Kidney (tissue), 14 donors: ENCODE results near the gene GJA9. TPM values are rescaled to one million over a fixed set of nuclear protein-coding genes. Genes with fewer than 3 reads are reported as not detected.

Experiments
- DNase-seq, 5 donors: peaks; one replicate each; pipeline ENCODE4 v3.0.0-alpha.2; 2013 to 2020
- FAIRE-seq: peaks from 2 replicates; lab custom pipeline; 2012; peaks lifted over from hg19 to GRCh38; lab: Jason Lieb, UNC
- H3K27ac ChIP-seq, 2 donors: one replicate each; pipeline ENCODE4 v1.7.0; 2013; ENCODE audit warnings: low read depth in 2 of 2, low read length in 2 of 2, inconsistent platforms in 1 of 2
- H3K27me3 ChIP-seq: one replicate; pipeline ENCODE4 v1.7.1; 2013; ENCODE audit warnings: low read length, inconsistent platforms; ENCODE audit not compliant: control insufficient read depth, insufficient read depth
- H3K36me3 ChIP-seq, 3 donors: one replicate each; pipeline versions ENCODE4 v1.7.0 to v1.7.1; 2013; ENCODE audit warnings: low read length in 3 of 3, control low read depth in 1 of 3, inconsistent platforms in 1 of 3; ENCODE audit not compliant: insufficient read depth in 3 of 3, control insufficient read depth in 2 of 3
- H3K4me1 ChIP-seq, 3 donors: one replicate each; pipeline versions ENCODE4 v1.7.0 to v1.7.1; 2013; ENCODE audit warnings: low read length in 3 of 3, inconsistent platforms in 1 of 3, low read depth in 1 of 3; ENCODE audit not compliant: control insufficient read depth in 2 of 3, insufficient read depth in 2 of 3
- H3K4me3 ChIP-seq, 3 donors: one replicate each; pipeline versions ENCODE4 v1.7.0 to v1.8.1; 2013; ENCODE audit warnings: low read length in 3 of 3, control low read depth in 1 of 3, inconsistent platforms in 1 of 3
- H3K9ac ChIP-seq, 3 donors: one replicate each; pipeline versions ENCODE4 v1.7.0 to v1.7.1; 2013; ENCODE audit warnings: low read length in 3 of 3, control low read depth in 1 of 3, inconsistent platforms in 1 of 3
- H3K9me3 ChIP-seq, 3 donors: one replicate each; pipeline versions ENCODE4 v1.7.0 to v1.7.1; 2013; ENCODE audit warnings: low read length in 3 of 3, control low read depth in 1 of 3, inconsistent platforms in 1 of 3; ENCODE audit not compliant: control insufficient read depth in 2 of 3, insufficient read depth in 1 of 3
- CTCF ChIP-seq: IDR thresholded peaks from 3 replicates; pipeline ENCODE4 v1.5.1; 2012; ENCODE audit warnings: mild to moderate bottlenecking, moderate library complexity, borderline replicate concordance; ENCODE audit not compliant: insufficient read depth; ENCODE audit errors: extremely low read depth
- intact Hi-C: fragments of 100-400 bp; cut with DNase I; formaldehyde crosslinking; loops from one replicate; pipeline ENCODE4 v1.11.1; 2022
- polyA plus RNA-seq: library from polyadenylated mRNA; stranded (reverse); fragments of 350-450 nt; fragmentation: Illumina TruSeq; extraction: RNeasy Lipid Tissue Mini Kit (QIAGEN cat#74804); gene quantifications from one replicate; pipeline ENCODE4 v1.2.3, GENCODE V29; 2014; ENCODE audit warnings: low read depth, low replicate concordance; ENCODE audit not compliant: insufficient read depth
- total RNA-seq: library from RNA; stranded (reverse); fragmentation: NEBNext Ultra II Directional; extraction: Animal tissue kit (Norgen Biotek cat#: 25700); gene quantifications from one replicate; pipeline ENCODE4 v1.2.1, GENCODE V29; 2021
- donor health status: control.
- donor health status: control.
- donor health status: control.
- donor health status: control.
- donor health status: control.
- donor health status: DM: yes; HTN: yes; CAD: no.
- donor health status: Normal renal cell carcinoma (clear cell type).

Gene GJA9
- total and polyA plus RNA-seq, 2 donors from 2014 or later: not detected

GRCh38 chr1:38891753-38892152 is 10.4 kb upstream of the GJA9 start:
- no peak overlapping the region for H3K27ac ChIP-seq
- TF ChIP-seq CTCF: no peak
- FAIRE-seq (no peak), DNase-seq (peak in 1 of 5 donors; percentile 1)
- H3K4me1 ChIP-seq: no peaks in the 10 kb centered on the region
- H3K4me3 ChIP-seq: no peak overlapping the region
- no peaks in the 10 kb centered on the region for H3K36me3 ChIP-seq
- H3K9me3 ChIP-seq: no peaks in the 10 kb centered on the region
- H3K27me3 ChIP-seq: no peaks in the 10 kb centered on the region
- H3K9ac ChIP-seq: no peak overlapping the region
- intact Hi-C loops: no loop called here

GRCh38 chr1:38889589-38889988 is 8.2 kb upstream of the GJA9 start:
- FAIRE-seq: no peak
- Histone ChIP-seq H3K36me3 (no peaks in the 10 kb centered on the region), H3K27me3 (no peaks in the 10 kb centered on the region), H3K9ac (no peak overlapping the region), H3K4me3 (no peak overlapping the region), H3K27ac (no peak overlapping the region), H3K4me1 (no peaks in the 10 kb centered on the region), H3K9me3 (no peaks in the 10 kb centered on the region)
- intact Hi-C loops: no loop called here
- no peak for DNase-seq
- TF ChIP-seq CTCF: no peak

DNA sequence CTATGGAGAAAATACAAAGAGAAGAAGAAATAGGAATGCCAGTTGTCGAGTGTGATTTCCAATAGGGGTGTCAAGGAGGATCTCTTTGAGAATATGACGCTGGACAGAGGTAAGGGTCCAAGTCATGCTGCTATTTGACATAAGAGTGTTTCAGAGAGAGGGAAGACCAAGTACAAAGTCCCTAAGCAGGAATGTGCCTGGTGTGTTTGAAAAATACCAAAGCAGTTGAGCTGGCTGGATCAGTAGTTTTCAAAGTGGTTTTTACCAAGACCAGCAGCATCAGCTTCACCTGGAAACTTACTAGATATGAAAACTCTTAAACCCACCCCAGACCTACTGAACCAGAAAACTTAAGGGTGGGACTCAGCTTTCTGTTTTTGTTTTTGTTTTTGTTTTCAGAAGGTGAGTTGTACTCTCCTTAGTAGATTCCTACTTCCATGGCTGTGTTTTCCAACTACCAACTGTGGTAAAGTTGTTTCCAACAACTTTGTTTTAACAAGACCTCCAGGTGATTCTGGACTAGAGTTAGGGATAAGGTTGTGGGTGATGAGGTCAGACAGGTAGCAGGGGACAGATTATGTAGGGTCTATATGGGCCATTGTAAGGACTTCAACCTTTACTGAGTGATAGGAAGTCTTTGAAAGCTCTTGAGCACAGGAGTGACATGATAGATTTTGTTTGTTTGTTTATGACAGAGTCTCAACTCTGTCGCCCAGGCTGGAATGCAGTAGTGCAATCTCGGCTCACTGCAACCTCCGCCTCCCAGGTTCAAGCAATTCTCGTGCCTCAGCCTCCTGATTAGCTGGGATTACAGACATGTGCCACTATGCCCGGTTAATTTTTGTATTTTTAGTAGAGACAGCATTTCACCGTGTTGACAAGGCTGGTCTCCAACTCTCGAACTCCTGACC is 7.3 kb upstream of the GJA9 start:
- Histone ChIP-seq H3K4me3 (no peak overlapping the region), H3K4me1 (no peaks in the 10 kb centered on the region), H3K27me3 (no peaks in the 10 kb centered on the region), H3K9me3 (no peaks in the 10 kb centered on the region), H3K9ac (no peak overlapping the region), H3K36me3 (no peaks in the 10 kb centered on the region), H3K27ac (no peak overlapping the region)
- no peak for TF ChIP-seq CTCF
- no peak for FAIRE-seq
- intact Hi-C loops: no loop called here
- DNase-seq: no peak
